ENCODE data around the gene DCAF12.

DCAF12 gene

GRCh38 chr9:34158362-34158869, 31.9 kb upstream of the DCAF12 start:
- DNase-seq (ENCODE audit: low read depth in 1 of 2, low spot score in 1 of 2), result peak in 1 of 2 experiments; percentile 75
- no peaks in the 10 kb centered on the region for H3K27me3 ChIP-seq (ENCODE audit: insufficient read depth, poor library complexity, severe bottlenecking)
- H3K4me3 ChIP-seq (replicated peaks; ENCODE audit: insufficient read depth, low read length), result no peak overlapping the region
- TF ChIP-seq CTCF (IDR thresholded peaks at IDR 0.05; ENCODE audit: insufficient read depth, low read length) (no peak), POLR2AphosphoS5 (IDR thresholded peaks at IDR 0.05; ENCODE audit: low read depth) (no peak), GABPA (IDR thresholded peaks at IDR 0.05; ENCODE audit: low read depth) (no peak), SPI1 (IDR thresholded peaks at IDR 0.05; ENCODE audit: borderline replicate concordance, low read depth) (peak; percentile 50; the same call in 1 of the 2 replicates), REST (IDR thresholded peaks at IDR 0.05; ENCODE audit: insufficient replicate concordance, low read depth) (no peak)
- H3K27ac ChIP-seq (replicated peaks), result peak overlapping the region; percentile 5; the same call in 1 of the 2 replicates

- H3K4me3 ChIP-seq (replicated peaks; ENCODE audit: insufficient read depth, low read length), result no peak overlapping the region
- H3K27ac ChIP-seq (replicated peaks), result no peak overlapping the region
- TF ChIP-seq REST (IDR thresholded peaks at IDR 0.05; ENCODE audit: insufficient replicate concordance, low read depth) (no peak), SPI1 (IDR thresholded peaks at IDR 0.05; ENCODE audit: borderline replicate concordance, low read depth) (no peak), CTCF (IDR thresholded peaks at IDR 0.05; ENCODE audit: insufficient read depth, low read length) (no peak), GABPA (IDR thresholded peaks at IDR 0.05; ENCODE audit: low read depth) (no peak), POLR2AphosphoS5 (IDR thresholded peaks at IDR 0.05; ENCODE audit: low read depth) (no peak)
- no peaks in the 10 kb centered on the region for H3K27me3 ChIP-seq (ENCODE audit: insufficient read depth, poor library complexity, severe bottlenecking)
- no peak for DNase-seq (ENCODE audit: low read depth in 1 of 2, low spot score in 1 of 2)
Observed at GRCh38 chr9:34157898-34158297, 31.4 kb upstream of the DCAF12 start.

GRCh38 chr9:34157318-34157717, 30.8 kb upstream of the DCAF12 start:
- Histone ChIP-seq H3K27ac (replicated peaks) (no peak overlapping the region), H3K4me3 (replicated peaks; ENCODE audit: insufficient read depth, low read length) (no peak overlapping the region), H3K27me3 (ENCODE audit: insufficient read depth, poor library complexity, severe bottlenecking) (no peaks in the 10 kb centered on the region)
- TF ChIP-seq SPI1 (IDR thresholded peaks at IDR 0.05; ENCODE audit: borderline replicate concordance, low read depth) (no peak), POLR2AphosphoS5 (IDR thresholded peaks at IDR 0.05; ENCODE audit: low read depth) (no peak), CTCF (IDR thresholded peaks at IDR 0.05; ENCODE audit: insufficient read depth, low read length) (no peak), GABPA (IDR thresholded peaks at IDR 0.05; ENCODE audit: low read depth) (no peak)
- no peak for DNase-seq (ENCODE audit: low read depth in 1 of 2, low spot score in 1 of 2)

GRCh38 chr9:34154057-34154456, 27.6 kb upstream of the DCAF12 start:
- Histone ChIP-seq H3K4me3 (replicated peaks; ENCODE audit: insufficient read depth, low read length) (no peak overlapping the region), H3K27me3 (ENCODE audit: insufficient read depth, poor library complexity, severe bottlenecking) (no peaks in the 10 kb centered on the region), H3K27ac (replicated peaks) (no peak overlapping the region)
- TF ChIP-seq REST (IDR thresholded peaks at IDR 0.05; ENCODE audit: insufficient replicate concordance, low read depth), result no peak
- no peak for DNase-seq (ENCODE audit: low read depth in 1 of 2, low spot score in 1 of 2)

Measured in HL-60 (cell line).